Liver (tissue), 9 donors: ENCODE measurements around the gene ATP7A. TPM values are rescaled to one million over a fixed set of nuclear protein-coding genes. Genes with fewer than 3 reads are reported as not detected.

ENCODE experiments used
- DNase-seq: peaks from one replicate; pipeline ENCODE4 v3.0.0-alpha.2; 2017; ENCODE audit warnings: low spot score
- H3K27ac ChIP-seq, 2 donors: one replicate each; pipeline ENCODE4 v1.7.0; 2013; ENCODE audit warnings: inconsistent platforms in 2 of 2, low read length in 2 of 2, control low read depth in 1 of 2, low read depth in 1 of 2, mild to moderate bottlenecking in 1 of 2
- H3K27me3 ChIP-seq, 4 donors: one replicate each; pipeline versions ENCODE4 v1.6.1 to v1.7.0; 2013; ENCODE audit warnings: low read length in 3 of 4, inconsistent platforms in 1 of 4, mild to moderate bottlenecking in 1 of 4, moderate library complexity in 1 of 4; ENCODE audit not compliant: control insufficient read depth in 4 of 4, insufficient read depth in 4 of 4
- H3K36me3 ChIP-seq, 4 donors: one replicate each; pipeline versions ENCODE4 v1.6.1 to v1.7.0; 2013; ENCODE audit warnings: low read length in 3 of 4, mild to moderate bottlenecking in 3 of 4, low read depth in 1 of 4, moderate library complexity in 1 of 4; ENCODE audit not compliant: control insufficient read depth in 4 of 4, insufficient read depth in 3 of 4
- H3K4me1 ChIP-seq, 4 donors: one replicate each; pipeline versions ENCODE4 v1.6.1 to v1.7.0; 2013; ENCODE audit warnings: low read length in 3 of 4, mild to moderate bottlenecking in 3 of 4, moderate library complexity in 1 of 4; ENCODE audit not compliant: control insufficient read depth in 4 of 4, insufficient read depth in 4 of 4
- H3K4me3 ChIP-seq, 3 donors: one replicate each; pipeline versions ENCODE4 v1.6.1 to v1.7.0; 2013; ENCODE audit warnings: low read length in 3 of 3, control low read depth in 1 of 3, low read depth in 1 of 3, mild to moderate bottlenecking in 1 of 3
- H3K9ac ChIP-seq, 2 donors: one replicate each; pipeline ENCODE4 v1.7.0; 2013; ENCODE audit warnings: low read length in 2 of 2, mild to moderate bottlenecking in 2 of 2, moderate library complexity in 2 of 2, control low read depth in 1 of 2, low read depth in 1 of 2
- H3K9me3 ChIP-seq, 4 donors: one replicate each; pipeline versions ENCODE4 v1.6.1 to v1.7.0; 2013; ENCODE audit warnings: low read length in 3 of 4; ENCODE audit not compliant: control insufficient read depth in 4 of 4
- FOXA1 ChIP-seq: IDR thresholded peaks from 2 replicates; pipeline ENCODE4 v1.6.1; 2016; ENCODE audit warnings: antibody characterized with exemption
- FOXA2 ChIP-seq: IDR thresholded peaks from 2 replicates; pipeline ENCODE4 v1.6.1; 2016; ENCODE audit warnings: antibody characterized with exemption
- GABPA ChIP-seq, 2 donors: IDR thresholded peaks in 1 of 2; conservative IDR thresholded peaks in 1 of 2; 2 replicates each; pipeline ENCODE4 v1.6.1; 2016; ENCODE audit warnings: antibody characterized with exemption in 2 of 2, mild to moderate bottlenecking in 1 of 2, moderate library complexity in 1 of 2
- HNF4A ChIP-seq, 2 donors: conservative IDR thresholded peaks; 2 replicates each; pipeline ENCODE4 v1.6.1; 2016; ENCODE audit warnings: antibody characterized with exemption in 2 of 2, mild to moderate bottlenecking in 2 of 2
- HNF4G ChIP-seq: IDR thresholded peaks from 2 replicates; pipeline ENCODE4 v1.6.1; 2016; ENCODE audit warnings: antibody characterized with exemption
- RAD21 ChIP-seq, 2 donors: IDR thresholded peaks; 2 replicates each; pipeline ENCODE4 v1.6.1; 2016; ENCODE audit warnings: antibody characterized with exemption in 2 of 2, mild to moderate bottlenecking in 2 of 2
- RXRA ChIP-seq, 2 donors: IDR thresholded peaks; 2 replicates each; pipeline ENCODE4 v1.6.1; 2017 to 2018; ENCODE audit warnings: antibody characterized with exemption in 2 of 2, mild to moderate bottlenecking in 1 of 2
- SP1 ChIP-seq: IDR thresholded peaks from 2 replicates; pipeline ENCODE4 v1.6.1; 2018; ENCODE audit warnings: antibody characterized with exemption, mild to moderate bottlenecking
- TAF1 ChIP-seq: conservative IDR thresholded peaks from 2 replicates; pipeline ENCODE4 v1.6.1; 2016; ENCODE audit warnings: antibody characterized with exemption, mild to moderate bottlenecking
- WGBS: extraction: QIAGEN DNeasy Blood & Tissue Kit; methylation state at CpG from one replicate; pipeline ENCODE4 v1.1.7; 2013; 5-methylcytosine and 5-hydroxymethylcytosine counted together
- polyA plus RNA-seq, 2 donors: library from polyadenylated mRNA; stranded (reverse) in 1 of 2; unstranded in 1 of 2; fragments of 200-250 nt in 1 of 2; fragments of >200 nt in 1 of 2; fragmentation: Nextera tagmentation in 1 of 2; extraction: Ambion mirVana in 1 of 2; gene quantifications; one replicate each; pipeline versions ENCODE4 v1.2.1 to v1.2.3, GENCODE V29; 2013 to 2015
- total RNA-seq, 2 donors: library from RNA; depleted of rRNA; stranded (reverse); fragments of >200 nt; gene quantifications; one replicate each; pipeline ENCODE4 v1.2.3, GENCODE V29; 2014
- TF ChIP-seq, protein P1 (sequence below): fragments of 150-350 bp; IDR thresholded peaks from 2 replicates; pipeline ENCODE4 v1.5.1; 2017; ENCODE audit warnings: improper control_type of control experiment, low read depth, low read length; ENCODE audit not compliant: missing input control
- TF ChIP-seq, protein P2 (sequence below): IDR thresholded peaks from 2 replicates; pipeline ENCODE4 v1.6.1; 2016; ENCODE audit warnings: antibody characterized with exemption
- TF ChIP-seq, protein P3 (sequence below): IDR thresholded peaks from 2 replicates; pipeline ENCODE4 v1.6.1; 2016; ENCODE audit warnings: antibody characterized with exemption
- TF ChIP-seq, protein P4 (sequence below): IDR thresholded peaks from 2 replicates; pipeline ENCODE4 v1.6.1; 2016; ENCODE audit warnings: antibody characterized with exemption
- donor health status: healthy.
- donor health status: healthy.
- donor health status: healthy.
- donor health status: healthy.
- donor health status: healthy.

Gene ATP7A
- total and polyA plus RNA-seq, 4 donors: 0.75 to 15.3 (median 3.0) TPM

DNA sequence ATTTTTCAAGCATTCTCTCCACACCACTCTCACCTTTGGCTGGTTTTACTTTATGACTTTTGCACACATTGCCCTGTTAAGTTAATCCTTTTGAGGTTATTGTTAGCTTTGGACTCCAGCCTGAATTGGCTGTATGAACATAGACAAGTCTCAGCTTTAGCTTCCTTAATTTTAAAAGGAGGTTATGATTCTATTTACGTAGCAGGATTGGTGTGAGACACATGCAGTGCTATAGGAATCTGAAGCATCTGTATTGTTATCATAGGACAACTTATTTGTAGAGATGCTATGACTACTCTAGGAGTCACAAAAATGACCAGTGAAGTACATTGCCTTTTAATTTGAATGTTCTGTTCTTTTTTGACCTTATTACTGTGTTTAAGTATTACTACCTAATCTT, 43.2 kb downstream of the ATP7A start:
- no peak for DNase-seq
- H3K27ac ChIP-seq: no peak overlapping the region

DNA sequence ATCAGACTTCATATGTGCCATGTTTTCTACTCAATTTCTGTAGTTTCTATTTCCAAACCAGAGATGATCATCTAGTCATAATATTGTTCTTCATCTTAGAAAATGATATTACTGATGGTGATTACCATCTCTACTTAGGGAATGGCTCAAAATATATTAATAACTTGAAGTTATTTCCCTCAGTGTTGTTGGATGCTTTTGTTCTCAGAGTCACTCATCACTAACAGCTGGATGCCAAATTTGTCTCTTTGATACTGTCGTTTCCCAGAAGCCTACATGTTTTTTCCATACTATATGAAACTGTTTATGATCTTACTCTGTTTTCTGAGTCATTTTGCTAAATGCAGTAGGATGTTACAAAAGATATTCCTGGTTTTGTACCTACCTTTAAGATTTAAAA, 50.1 kb downstream of the ATP7A start:
- Histone ChIP-seq H3K9me3 (no peaks in the 10 kb centered on the region), H3K4me3 (no peak overlapping the region), H3K36me3 (no peaks in the 10 kb centered on the region), H3K4me1 (no peaks in the 10 kb centered on the region), H3K27ac (no peak overlapping the region), H3K9ac (no peak overlapping the region), H3K27me3 (no peaks in the 10 kb centered on the region)
- no peak for TF ChIP-seq SP1
- WGBS: 78% methylated on average over 1 of the region's 1 CpG
- no peak for DNase-seq

More for the DNA sequence above, 43.2 kb downstream of the ATP7A start:
- H3K9ac ChIP-seq: no peak overlapping the region
- no peaks in the 10 kb centered on the region for H3K27me3 ChIP-seq
- no peaks in the 10 kb centered on the region for H3K9me3 ChIP-seq
- H3K36me3 ChIP-seq: no peaks in the 10 kb centered on the region
- no peak overlapping the region for H3K4me3 ChIP-seq
- peaks cover 0 to 3% (median under 1%) of the 10 kb centered on the region in 4 donors for H3K4me1 ChIP-seq
- 70% methylated on average over 1 of the region's 1 CpG for WGBS
- TF ChIP-seq FOXA1 (no peak), GABPA (IDR thresholded peaks at IDR 0.05 in 1 of 2, conservative IDR thresholded peaks at IDR 0.05 in 1 of 2) (no peak), HNF4A (conservative IDR thresholded peaks at IDR 0.05) (no peak), RAD21 (IDR thresholded peaks at IDR 0.05) (no peak), FOXA2 (no peak), RXRA (IDR thresholded peaks at IDR 0.05) (no peak), TAF1 (no peak), HNF4G (no peak)
- TF ChIP-seq, protein P1, sequence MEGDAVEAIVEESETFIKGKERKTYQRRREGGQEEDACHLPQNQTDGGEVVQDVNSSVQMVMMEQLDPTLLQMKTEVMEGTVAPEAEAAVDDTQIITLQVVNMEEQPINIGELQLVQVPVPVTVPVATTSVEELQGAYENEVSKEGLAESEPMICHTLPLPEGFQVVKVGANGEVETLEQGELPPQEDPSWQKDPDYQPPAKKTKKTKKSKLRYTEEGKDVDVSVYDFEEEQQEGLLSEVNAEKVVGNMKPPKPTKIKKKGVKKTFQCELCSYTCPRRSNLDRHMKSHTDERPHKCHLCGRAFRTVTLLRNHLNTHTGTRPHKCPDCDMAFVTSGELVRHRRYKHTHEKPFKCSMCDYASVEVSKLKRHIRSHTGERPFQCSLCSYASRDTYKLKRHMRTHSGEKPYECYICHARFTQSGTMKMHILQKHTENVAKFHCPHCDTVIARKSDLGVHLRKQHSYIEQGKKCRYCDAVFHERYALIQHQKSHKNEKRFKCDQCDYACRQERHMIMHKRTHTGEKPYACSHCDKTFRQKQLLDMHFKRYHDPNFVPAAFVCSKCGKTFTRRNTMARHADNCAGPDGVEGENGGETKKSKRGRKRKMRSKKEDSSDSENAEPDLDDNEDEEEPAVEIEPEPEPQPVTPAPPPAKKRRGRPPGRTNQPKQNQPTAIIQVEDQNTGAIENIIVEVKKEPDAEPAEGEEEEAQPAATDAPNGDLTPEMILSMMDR: no peak
- TF ChIP-seq, protein P2, sequence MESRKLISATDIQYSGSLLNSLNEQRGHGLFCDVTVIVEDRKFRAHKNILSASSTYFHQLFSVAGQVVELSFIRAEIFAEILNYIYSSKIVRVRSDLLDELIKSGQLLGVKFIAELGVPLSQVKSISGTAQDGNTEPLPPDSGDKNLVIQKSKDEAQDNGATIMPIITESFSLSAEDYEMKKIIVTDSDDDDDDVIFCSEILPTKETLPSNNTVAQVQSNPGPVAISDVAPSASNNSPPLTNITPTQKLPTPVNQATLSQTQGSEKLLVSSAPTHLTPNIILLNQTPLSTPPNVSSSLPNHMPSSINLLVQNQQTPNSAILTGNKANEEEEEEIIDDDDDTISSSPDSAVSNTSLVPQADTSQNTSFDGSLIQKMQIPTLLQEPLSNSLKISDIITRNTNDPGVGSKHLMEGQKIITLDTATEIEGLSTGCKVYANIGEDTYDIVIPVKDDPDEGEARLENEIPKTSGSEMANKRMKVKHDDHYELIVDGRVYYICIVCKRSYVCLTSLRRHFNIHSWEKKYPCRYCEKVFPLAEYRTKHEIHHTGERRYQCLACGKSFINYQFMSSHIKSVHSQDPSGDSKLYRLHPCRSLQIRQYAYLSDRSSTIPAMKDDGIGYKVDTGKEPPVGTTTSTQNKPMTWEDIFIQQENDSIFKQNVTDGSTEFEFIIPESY: no peak
- TF ChIP-seq, protein P3, sequence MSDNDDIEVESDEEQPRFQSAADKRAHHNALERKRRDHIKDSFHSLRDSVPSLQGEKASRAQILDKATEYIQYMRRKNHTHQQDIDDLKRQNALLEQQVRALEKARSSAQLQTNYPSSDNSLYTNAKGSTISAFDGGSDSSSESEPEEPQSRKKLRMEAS: no peak
- TF ChIP-seq, protein P4, sequence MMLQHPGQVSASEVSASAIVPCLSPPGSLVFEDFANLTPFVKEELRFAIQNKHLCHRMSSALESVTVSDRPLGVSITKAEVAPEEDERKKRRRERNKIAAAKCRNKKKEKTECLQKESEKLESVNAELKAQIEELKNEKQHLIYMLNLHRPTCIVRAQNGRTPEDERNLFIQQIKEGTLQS: no peak

DNA sequence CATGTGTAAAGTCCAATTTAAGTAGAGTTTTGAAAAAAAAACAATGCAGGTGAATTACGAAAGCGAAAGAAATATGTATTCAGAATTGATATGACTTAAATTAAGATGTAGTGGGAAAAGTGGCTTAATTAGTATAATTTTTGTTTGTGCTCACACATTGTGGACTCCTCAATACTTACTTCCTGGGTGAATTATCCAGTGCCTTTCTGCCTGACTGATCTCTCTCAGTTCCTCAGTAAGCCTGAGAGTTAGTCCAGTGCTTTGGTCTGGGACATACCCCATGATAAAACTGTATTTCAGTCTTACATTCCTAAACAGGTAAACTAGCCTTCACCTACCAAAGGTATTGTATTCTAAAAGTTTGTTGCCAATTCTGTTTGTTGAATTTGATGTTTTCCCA, 50.6 kb downstream of the ATP7A start:
- no peak for DNase-seq
- Histone ChIP-seq H3K36me3 (no peaks in the 10 kb centered on the region), H3K27ac (no peak overlapping the region), H3K4me1 (no peaks in the 10 kb centered on the region), H3K9ac (no peak overlapping the region), H3K27me3 (no peaks in the 10 kb centered on the region), H3K9me3 (no peaks in the 10 kb centered on the region), H3K4me3 (no peak overlapping the region)
- TF ChIP-seq, protein P3: no peak
- WGBS: 88% methylated on average over 2 of the region's 2 CpGs
